ENCODE results near the gene MGMT. TPM values are rescaled to one million over a fixed set of nuclear protein-coding genes. Genes with fewer than 3 reads are reported as not detected.

MGMT gene
- total and polyA plus RNA-seq, 7 donors, result 4.2 to 13.3 (median 7.5) TPM

DNA sequence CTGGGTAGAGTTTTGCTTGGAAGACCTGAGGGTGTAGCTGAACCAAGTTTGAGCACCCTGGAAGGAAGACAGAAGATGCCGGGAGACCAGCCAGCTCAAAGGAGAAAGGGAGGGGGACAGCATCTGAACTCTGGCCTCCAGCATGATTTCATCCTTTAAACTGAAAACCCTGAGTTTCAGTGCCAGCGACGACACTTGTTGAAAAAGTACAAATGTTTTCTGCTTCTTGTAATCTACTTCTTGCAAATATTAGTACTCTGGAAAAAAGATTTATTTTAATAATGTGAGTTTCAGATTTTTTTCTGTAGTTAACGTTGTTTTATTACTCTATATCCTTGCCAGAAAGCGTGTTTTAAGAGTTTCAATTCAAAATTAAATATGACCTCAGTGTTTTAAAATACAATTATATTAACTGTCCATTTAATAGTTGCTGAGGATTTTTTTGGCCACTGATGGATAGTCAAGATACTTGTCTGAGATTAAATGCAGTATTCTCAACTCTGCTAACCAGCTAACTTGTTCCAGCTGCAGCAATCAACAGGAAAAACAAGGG, 227.7 kb downstream of the MGMT start:
- TF ChIP-seq, protein P1, sequence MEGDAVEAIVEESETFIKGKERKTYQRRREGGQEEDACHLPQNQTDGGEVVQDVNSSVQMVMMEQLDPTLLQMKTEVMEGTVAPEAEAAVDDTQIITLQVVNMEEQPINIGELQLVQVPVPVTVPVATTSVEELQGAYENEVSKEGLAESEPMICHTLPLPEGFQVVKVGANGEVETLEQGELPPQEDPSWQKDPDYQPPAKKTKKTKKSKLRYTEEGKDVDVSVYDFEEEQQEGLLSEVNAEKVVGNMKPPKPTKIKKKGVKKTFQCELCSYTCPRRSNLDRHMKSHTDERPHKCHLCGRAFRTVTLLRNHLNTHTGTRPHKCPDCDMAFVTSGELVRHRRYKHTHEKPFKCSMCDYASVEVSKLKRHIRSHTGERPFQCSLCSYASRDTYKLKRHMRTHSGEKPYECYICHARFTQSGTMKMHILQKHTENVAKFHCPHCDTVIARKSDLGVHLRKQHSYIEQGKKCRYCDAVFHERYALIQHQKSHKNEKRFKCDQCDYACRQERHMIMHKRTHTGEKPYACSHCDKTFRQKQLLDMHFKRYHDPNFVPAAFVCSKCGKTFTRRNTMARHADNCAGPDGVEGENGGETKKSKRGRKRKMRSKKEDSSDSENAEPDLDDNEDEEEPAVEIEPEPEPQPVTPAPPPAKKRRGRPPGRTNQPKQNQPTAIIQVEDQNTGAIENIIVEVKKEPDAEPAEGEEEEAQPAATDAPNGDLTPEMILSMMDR (IDR thresholded peaks at IDR 0.05), result no peak
- Histone ChIP-seq H3K27ac (no peak overlapping the region), H3K9me3 (no peaks in the 10 kb centered on the region), H3K36me3 (ENCODE audit: insufficient read depth in 1 of 2, low read depth in 1 of 2) (no peaks in the 10 kb centered on the region), H3K27me3 (ENCODE audit: insufficient read depth in 3 of 3, low read length in 2 of 3) (no peaks in the 10 kb centered on the region), H3K4me1 (peaks cover 4% of the 10 kb centered on the region), H3K4me3 (no peak overlapping the region)
- ATAC-seq (no peak), DNase-seq (peak; percentile 49 to 69)
- WGBS, 3 donors, result 49 to 58% (median 51%) methylated on average over 5 of the region's 5 CpGs
- intact Hi-C loops (cut with DNase I), result no loop called here

DNA sequence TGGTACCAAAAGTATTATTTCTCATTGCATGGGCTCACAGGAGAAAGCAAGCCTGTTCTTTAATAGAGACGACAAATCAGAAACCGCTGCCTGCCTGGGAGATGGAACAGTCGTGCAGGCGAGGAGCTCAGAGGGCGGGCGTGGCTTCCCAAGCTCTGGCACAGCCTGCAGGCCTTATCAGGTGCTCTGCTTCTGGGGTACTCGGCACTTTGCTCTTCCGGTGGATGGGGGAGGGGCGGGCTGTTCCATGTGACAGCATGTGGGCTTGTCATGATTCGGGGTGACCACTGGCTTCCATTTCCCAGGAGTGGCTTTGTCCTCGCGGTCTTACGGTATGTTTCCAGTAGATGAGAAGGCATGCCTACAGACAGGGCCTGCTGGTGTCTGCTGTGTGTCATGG, 228.6 kb downstream of the MGMT start:
- no peak overlapping the region for H3K27ac ChIP-seq
- H3K36me3 ChIP-seq (ENCODE audit: insufficient read depth in 1 of 2, low read depth in 1 of 2), result no peaks in the 10 kb centered on the region
- H3K9me3 ChIP-seq, result no peaks in the 10 kb centered on the region
- DNase-seq (no peak), ATAC-seq (no peak)
- TF ChIP-seq, protein P1 (IDR thresholded peaks at IDR 0.05), result no peak
- WGBS, 3 donors, result 78 to 90% (median 89%) methylated on average over 13 of the region's 13 CpGs
- H3K27me3 ChIP-seq (ENCODE audit: insufficient read depth in 3 of 3, low read length in 2 of 3), result no peaks in the 10 kb centered on the region
- intact Hi-C loops (cut with DNase I), result no loop called here
- peaks cover 4% of the 10 kb centered on the region for H3K4me1 ChIP-seq
- no peak overlapping the region for H3K4me3 ChIP-seq

GRCh38 chr10:129696636-129697035, 229.6 kb downstream of the MGMT start:
- intact Hi-C loops (cut with DNase I), result no loop called here
- ATAC-seq, result no peak

GRCh38 chr10:129697463-129698247, 230.6 kb downstream of the MGMT start:
- TF ChIP-seq, protein P1 (IDR thresholded peaks at IDR 0.05), result no peak
- Histone ChIP-seq H3K36me3 (ENCODE audit: insufficient read depth in 1 of 2, low read depth in 1 of 2) (no peaks in the 10 kb centered on the region), H3K9me3 (no peaks in the 10 kb centered on the region), H3K4me3 (no peak overlapping the region), H3K27ac (no peak overlapping the region), H3K27me3 (ENCODE audit: insufficient read depth in 3 of 3, low read length in 2 of 3) (no peaks in the 10 kb centered on the region), H3K4me1 (peaks cover 4% of the 10 kb centered on the region)
- WGBS, 3 donors, result 92 to 94% (median 92%) methylated on average over 15 of the region's 15 CpGs
- no peak for DNase-seq
- no peak for ATAC-seq
- intact Hi-C loops (cut with DNase I), result no loop called here

More at GRCh38 chr10:129696636-129697035, 229.6 kb downstream of the MGMT start:
- peaks cover 4% of the 10 kb centered on the region for H3K4me1 ChIP-seq
- H3K4me3 ChIP-seq, result no peak overlapping the region
- no peak overlapping the region for H3K27ac ChIP-seq
- no peaks in the 10 kb centered on the region for H3K36me3 ChIP-seq (ENCODE audit: insufficient read depth in 1 of 2, low read depth in 1 of 2)
- DNase-seq, result no peak
- H3K27me3 ChIP-seq (ENCODE audit: insufficient read depth in 3 of 3, low read length in 2 of 3), result no peaks in the 10 kb centered on the region
- TF ChIP-seq, protein P1 (IDR thresholded peaks at IDR 0.05), result no peak
- 95 to 99% (median 98%) methylated on average over 7 of the region's 7 CpGs for whole genome bisulfite sequencing, 3 donors
- no peaks in the 10 kb centered on the region for H3K9me3 ChIP-seq
